Glomerular visceral epithelial cell (primary cell): ENCODE data around the gene DDI2.
"Not testable (repeated sequence)": the region's sequence is repeated elsewhere in the genome, so short reads cannot be mapped to it uniquely, and the experiment has no call there.

Experiments used
- DNase-seq: peaks from one replicate; pipeline ENCODE4 v3.0.0-alpha.2; 2016; ENCODE audit errors: extremely low spot score

DDI2 gene

GRCh38 chr1:15678578-15678977, 61.3 kb downstream of the DDI2 start:
- peak; percentile 83 for DNase-seq

GRCh38 chr1:15680131-15680530, 62.9 kb downstream of the DDI2 start:
- DNase-seq: peak; percentile 77

GRCh38 chr1:15680561-15681348, 63.5 kb downstream of the DDI2 start:
- DNase-seq: peak; percentile 63

- DNase-seq: no peak
Measured at GRCh38 chr1:15681349-15682292, 64.4 kb downstream of the DDI2 start.

GRCh38 chr1:15682936-15683341, 65.7 kb downstream of the DDI2 start:
- no peak for DNase-seq

GRCh38 chr1:15683345-15684039, 66.2 kb downstream of the DDI2 start:
- no peak for DNase-seq

- peak; percentile 50 for DNase-seq
Measured at GRCh38 chr1:15684042-15684461, 66.8 kb downstream of the DDI2 start, which contains the start of gene PLEKHM2. TSS of gene PLEKHM2 (plus strand) at chr1:15684320. CDS start at chr1:15684559, 239 bp downstream.

- peak; percentile 36 for DNase-seq
Measured at GRCh38 chr1:15684468-15685291, 67.4 kb downstream of the DDI2 start.

- no peak for DNase-seq
Measured at GRCh38 chr1:15685820-15686219, 68.6 kb downstream of the DDI2 start.

- no peak for DNase-seq
Measured at GRCh38 chr1:15687446-15687845, 70.2 kb downstream of the DDI2 start.

- DNase-seq: no peak
Measured at GRCh38 chr1:15690317-15690716, 73.1 kb downstream of the DDI2 start.

- DNase-seq: no peak
Measured at GRCh38 chr1:15691434-15692032, 74.3 kb downstream of the DDI2 start.

- DNase-seq: no peak
Measured at GRCh38 chr1:15692121-15692682, 74.9 kb downstream of the DDI2 start.

GRCh38 chr1:15693371-15693770, 76.1 kb downstream of the DDI2 start:
- DNase-seq: no peak

GRCh38 chr1:15696956-15697521, 79.8 kb downstream of the DDI2 start:
- DNase-seq: no peak

GRCh38 chr1:15698201-15698600, 80.9 kb downstream of the DDI2 start:
- no peak for DNase-seq

GRCh38 chr1:15699321-15699720, 82.1 kb downstream of the DDI2 start:
- DNase-seq: not testable (repeated sequence)

- no peak for DNase-seq
Measured at GRCh38 chr1:15700508-15700907, 83.2 kb downstream of the DDI2 start.

GRCh38 chr1:15701784-15702183, 84.5 kb downstream of the DDI2 start:
- DNase-seq: no peak
